Tibial nerve (tissue), 4 donors: ENCODE data around the gene GMCL1. TPM values are rescaled to one million over a fixed set of nuclear protein-coding genes. Genes with fewer than 3 reads are reported as not detected.
"Not testable (repeated sequence)": the region's sequence is repeated elsewhere in the genome, so short reads cannot be mapped to it uniquely, and the experiment has no call there.

Source experiments
- DNase-seq, 2 donors: peaks; one replicate each; pipeline ENCODE4 v3.0.0-alpha.2; 2019; ENCODE audit warnings: low spot score in 2 of 2
- H3K27ac ChIP-seq, 4 donors: fragments of 200-600 bp; sonication (generic) in 3 of 4; one replicate each; pipeline ENCODE4 v1.5.1; 2017 to 2019; ENCODE audit warnings: mild to moderate bottlenecking in 1 of 4
- H3K27me3 ChIP-seq, 2 donors: fragments of 200-600 bp; sonication (generic) in 1 of 2; one replicate each; pipeline versions ENCODE4 v1.5.1 to v1.6.0; 2017 to 2019
- H3K36me3 ChIP-seq, 3 donors: fragments of 200-600 bp; sonication (generic); one replicate each; pipeline ENCODE4 v1.5.1; 2018 to 2019
- H3K4me1 ChIP-seq, 4 donors: fragments of 200-600 bp; sonication (generic) in 3 of 4; one replicate each; pipeline ENCODE4 v1.5.1; 2017 to 2019
- H3K4me3 ChIP-seq, 4 donors: fragments of 200-600 bp; sonication (generic) in 3 of 4; one replicate each; pipeline ENCODE4 v1.5.1; 2017 to 2019; ENCODE audit warnings: mild to moderate bottlenecking in 1 of 4, moderate library complexity in 1 of 4
- H3K9me3 ChIP-seq, 4 donors: fragments of 200-600 bp; sonication (generic) in 3 of 4; one replicate each; pipeline ENCODE4 v1.5.1; 2017 to 2019
- EP300 ChIP-seq, 2 donors: sonication (generic); formaldehyde crosslinking; IDR thresholded peaks; one replicate each; pipeline ENCODE4 v1.6.1; 2017; ENCODE audit warnings: antibody characterized with exemption in 2 of 2, mild to moderate bottlenecking in 1 of 2
- POLR2A ChIP-seq, 2 donors: fragments of 450-650 bp; IDR thresholded peaks; one replicate each; pipeline ENCODE4 v1.6.1; 2017; ENCODE audit warnings: antibody characterized with exemption in 2 of 2, mild to moderate bottlenecking in 2 of 2, moderate library complexity in 2 of 2
- WGBS, 2 donors: methylation state at CpG; one replicate each; pipeline ENCODE4 v1.1.5; 2018; 5-methylcytosine and 5-hydroxymethylcytosine counted together
- total RNA-seq, 4 donors: library from RNA; depleted of rRNA; stranded (reverse); fragments of >200 nt; gene quantifications; one replicate each; pipeline ENCODE4 v1.1.0, GENCODE V29; 2016
- TF ChIP-seq, protein P1 (sequence below), 5 experiments: fragments of 200-600 bp in 3 of 5; fragments of 450-650 bp in 2 of 5; sonication (generic) in 3 of 5; IDR thresholded peaks; one replicate each; pipeline ENCODE4 v1.5.1; 2016 to 2019; ENCODE audit warnings: antibody characterized with exemption in 5 of 5, mild to moderate bottlenecking in 3 of 5, moderate library complexity in 2 of 5

The GMCL1 gene
- total RNA-seq, 4 donors from 2014 or later, result 11.2 to 20.1 (median 15.5) TPM

DNA sequence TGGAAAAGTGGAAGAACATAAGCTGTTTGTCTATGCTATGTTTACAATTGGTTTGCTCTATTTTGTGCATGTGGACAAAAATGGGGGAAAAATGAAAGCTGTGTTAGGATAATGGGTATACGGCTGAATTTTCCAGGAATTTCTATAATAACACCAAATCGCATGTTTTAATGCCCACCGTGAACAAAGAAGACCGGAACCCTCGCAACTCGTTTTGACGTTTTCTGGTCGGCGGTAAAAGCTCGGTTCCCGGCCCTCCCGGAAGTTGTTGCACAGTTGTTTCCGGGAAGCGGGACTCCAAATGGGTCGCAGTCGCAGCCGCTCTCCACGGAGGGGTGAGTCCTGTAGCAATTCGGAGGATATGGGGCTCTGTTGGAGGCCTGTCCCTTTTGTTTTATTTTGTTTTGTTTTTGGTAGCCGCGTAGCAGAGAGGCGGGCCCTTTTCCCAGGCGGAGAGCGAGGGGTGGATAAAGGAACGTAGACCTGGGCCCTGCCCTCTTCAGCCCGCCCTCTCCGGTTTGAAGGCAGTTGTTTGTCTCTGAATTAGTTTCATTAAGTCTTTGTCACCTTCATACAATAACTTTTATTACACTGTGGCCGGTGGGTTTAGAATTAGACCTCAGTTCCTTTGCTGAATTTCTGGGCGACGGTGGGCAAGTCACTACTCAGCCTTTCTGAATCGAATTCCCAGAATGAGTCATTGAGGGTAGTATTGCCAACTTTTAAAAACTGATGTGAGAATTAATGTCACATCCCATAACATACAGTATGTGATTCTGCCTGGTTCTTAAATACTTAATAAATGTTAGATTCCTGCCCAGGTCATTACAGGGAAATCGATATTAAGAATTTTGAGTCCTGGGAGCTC is 64.5 kb downstream of the GMCL1 start, which contains the start of gene SNRNP27:
Gene SNRNP27 (plus strand): TSS at position 273 of the 868 bp plus-strand sequence. CDS start 29 bp downstream, at position 302.
- no peaks in the 10 kb centered on the region for H3K27me3 ChIP-seq
- H3K4me1 ChIP-seq, result peaks cover 0 to 27% (median 7%) of the 10 kb centered on the region in 4 donors
- TF ChIP-seq POLR2A (IDR thresholded peaks at IDR 0.05) (peak in 1 of 2 donors; percentile 48), EP300 (IDR thresholded peaks at IDR 0.05) (peak; percentile 49 to 86)
- TF ChIP-seq, protein P1, sequence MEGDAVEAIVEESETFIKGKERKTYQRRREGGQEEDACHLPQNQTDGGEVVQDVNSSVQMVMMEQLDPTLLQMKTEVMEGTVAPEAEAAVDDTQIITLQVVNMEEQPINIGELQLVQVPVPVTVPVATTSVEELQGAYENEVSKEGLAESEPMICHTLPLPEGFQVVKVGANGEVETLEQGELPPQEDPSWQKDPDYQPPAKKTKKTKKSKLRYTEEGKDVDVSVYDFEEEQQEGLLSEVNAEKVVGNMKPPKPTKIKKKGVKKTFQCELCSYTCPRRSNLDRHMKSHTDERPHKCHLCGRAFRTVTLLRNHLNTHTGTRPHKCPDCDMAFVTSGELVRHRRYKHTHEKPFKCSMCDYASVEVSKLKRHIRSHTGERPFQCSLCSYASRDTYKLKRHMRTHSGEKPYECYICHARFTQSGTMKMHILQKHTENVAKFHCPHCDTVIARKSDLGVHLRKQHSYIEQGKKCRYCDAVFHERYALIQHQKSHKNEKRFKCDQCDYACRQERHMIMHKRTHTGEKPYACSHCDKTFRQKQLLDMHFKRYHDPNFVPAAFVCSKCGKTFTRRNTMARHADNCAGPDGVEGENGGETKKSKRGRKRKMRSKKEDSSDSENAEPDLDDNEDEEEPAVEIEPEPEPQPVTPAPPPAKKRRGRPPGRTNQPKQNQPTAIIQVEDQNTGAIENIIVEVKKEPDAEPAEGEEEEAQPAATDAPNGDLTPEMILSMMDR (IDR thresholded peaks at IDR 0.05), result no peak
- peaks cover 0 to 23% (median 0%) of the 10 kb centered on the region in 3 donors for H3K36me3 ChIP-seq
- WGBS, 2 donors, result 0 to 1% methylated on average over 32 of the region's 32 CpGs
- H3K9me3 ChIP-seq, result peaks cover 0 to 5% (median 0%) of the 10 kb centered on the region in 4 donors
- peak within 1 kb of the TSS; percentile 68 to 73 (median 70) for H3K4me3 ChIP-seq
- peak within 1 kb of the TSS; percentile 75 to 91 (median 82) for H3K27ac ChIP-seq
- peak; percentile 60 to 70 for DNase-seq

DNA sequence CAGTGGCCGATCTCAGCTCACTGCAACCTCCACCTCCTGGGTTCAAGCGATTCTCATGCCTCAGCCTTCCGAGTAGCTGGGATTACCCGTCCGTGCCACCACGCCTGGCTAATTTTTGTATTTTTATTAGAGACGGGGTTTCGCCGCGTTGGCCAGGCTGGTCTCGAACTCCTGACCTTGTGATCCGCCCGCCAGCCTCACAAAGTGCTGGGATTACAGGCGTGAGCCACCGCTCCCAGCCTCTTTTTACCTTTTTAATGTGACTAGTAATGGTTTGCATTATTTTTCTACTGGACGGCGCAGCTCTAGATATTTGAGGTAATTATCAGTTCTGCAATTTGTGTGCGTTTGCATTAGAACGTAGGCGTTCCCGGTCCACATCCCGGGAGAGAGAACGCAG is 65.3 kb downstream of the GMCL1 start:
- Histone ChIP-seq H3K27ac (peak overlapping the region; percentile 75 to 91 (median 82)), H3K4me3 (peak overlapping the region; percentile 68 to 73 (median 70)), H3K4me1 (peaks cover 0 to 27% (median 7%) of the 10 kb centered on the region in 4 donors), H3K36me3 (peaks cover 0 to 31% (median 0%) of the 10 kb centered on the region in 3 donors)
- H3K9me3 ChIP-seq, DNase-seq, H3K27me3 ChIP-seq: not testable (repeated sequence)
- 45 to 47% methylated on average over 23 of the region's 23 CpGs for WGBS, 2 donors

DNA sequence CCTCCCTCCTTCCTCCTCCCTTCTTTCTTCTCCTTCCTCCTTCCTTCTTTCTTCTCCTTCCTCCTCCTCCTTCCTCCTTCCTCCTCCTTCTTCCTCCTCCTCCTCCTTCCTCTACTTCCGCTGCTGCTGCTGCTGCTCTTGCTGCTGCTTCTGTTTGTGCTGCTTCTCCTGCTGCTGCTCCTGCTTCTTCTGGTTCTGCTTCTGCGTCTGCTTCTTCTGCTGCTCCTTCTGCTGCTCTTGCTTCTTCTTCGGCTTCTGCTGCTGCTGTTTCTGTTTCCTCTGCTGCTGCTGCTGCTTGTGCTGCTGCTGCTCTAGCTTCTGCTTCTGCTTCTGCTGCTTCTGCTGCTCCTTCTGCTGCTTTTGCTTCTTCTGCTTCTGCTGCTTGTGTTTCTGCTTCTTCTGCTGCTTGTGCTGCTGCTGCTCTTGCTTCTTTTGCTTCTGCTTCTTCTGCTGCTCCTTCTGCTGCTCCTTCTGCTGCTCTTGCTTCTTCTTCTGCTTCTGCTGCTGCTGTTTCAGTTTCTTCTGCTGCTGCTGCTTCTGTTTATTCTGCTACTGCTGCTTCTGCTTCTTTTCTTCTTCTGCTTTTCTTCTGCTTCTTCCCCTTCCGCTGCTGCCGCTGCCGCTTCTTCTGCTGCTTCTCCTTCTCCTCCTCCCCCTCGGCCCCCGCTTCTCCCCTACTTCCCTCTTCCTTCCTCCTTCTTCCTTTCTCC is 72.9 kb downstream of the GMCL1 start:
- TF ChIP-seq POLR2A (IDR thresholded peaks at IDR 0.05) (no peak), EP300 (IDR thresholded peaks at IDR 0.05) (no peak)
- TF ChIP-seq, protein P1 (IDR thresholded peaks at IDR 0.05), result no peak
- Histone ChIP-seq H3K4me1 (peaks cover 0 to 21% (median 0%) of the 10 kb centered on the region in 4 donors), H3K4me3 (no peak overlapping the region), H3K36me3 (peaks cover 0 to 85% (median 4%) of the 10 kb centered on the region in 3 donors), H3K27ac (peak overlapping the region in 1 of 4 donors; percentile 70), H3K9me3 (no peaks in the 10 kb centered on the region), H3K27me3 (no peaks in the 10 kb centered on the region)
- no peak for DNase-seq
- 66 to 81% methylated on average over 8 of the region's 8 CpGs for WGBS, 2 donors

DNA sequence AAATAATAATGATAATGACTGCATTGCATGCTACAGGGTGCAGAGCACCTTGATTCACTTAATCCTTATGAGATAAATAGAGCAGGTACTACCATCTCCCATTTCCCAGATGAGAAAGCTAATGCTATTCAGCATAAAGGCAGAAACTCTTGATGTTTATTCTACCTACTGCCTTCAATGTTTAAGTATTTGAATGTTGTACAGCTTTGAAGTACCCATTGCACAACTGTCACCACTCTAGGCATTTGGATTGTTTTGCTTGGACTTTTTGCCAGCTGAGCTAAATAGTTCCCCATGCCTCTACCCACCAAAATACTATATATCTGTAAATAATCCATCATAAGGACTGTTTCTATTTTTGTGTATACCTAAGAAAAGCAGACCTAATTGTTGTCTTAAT is 77.8 kb downstream of the GMCL1 start:
- peaks cover 0 to 73% (median 4%) of the 10 kb centered on the region in 3 donors for H3K36me3 ChIP-seq
- DNase-seq, result no peak
- TF ChIP-seq POLR2A (IDR thresholded peaks at IDR 0.05) (no peak), EP300 (IDR thresholded peaks at IDR 0.05) (no peak)
- TF ChIP-seq, protein P1 (IDR thresholded peaks at IDR 0.05), result no peak

DNA sequence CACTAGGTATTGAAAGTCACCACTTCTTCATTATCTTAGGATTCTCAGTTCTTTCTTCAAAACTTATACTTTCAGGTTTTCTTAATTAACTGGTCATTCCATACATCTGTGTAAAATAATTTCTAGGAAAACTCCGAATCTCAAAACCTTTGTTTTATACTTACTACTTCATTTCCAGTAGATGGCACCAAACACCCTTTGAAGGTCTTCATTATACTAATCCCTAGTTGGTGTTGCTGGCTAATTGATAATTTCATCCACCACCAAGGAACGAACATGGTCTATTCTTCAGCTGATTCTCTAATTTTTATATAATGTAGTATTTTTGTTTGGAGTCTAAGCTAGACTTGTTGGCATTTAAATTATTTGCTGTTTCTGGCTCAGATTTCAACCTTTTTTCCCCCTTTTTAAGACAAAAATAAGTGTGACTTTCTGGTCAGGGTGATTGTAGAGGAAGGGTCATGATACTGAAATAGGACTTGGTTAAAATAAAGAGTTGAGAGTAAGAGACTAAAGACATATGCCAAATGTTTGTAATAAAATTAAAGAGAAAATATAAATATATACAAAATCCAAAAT is 82.6 kb downstream of the GMCL1 start:
- Histone ChIP-seq H3K9me3 (no peaks in the 10 kb centered on the region), H3K36me3 (peaks cover 0 to 39% (median 4%) of the 10 kb centered on the region in 3 donors), H3K4me3 (no peak overlapping the region), H3K4me1 (peaks cover 0 to 33% (median 11%) of the 10 kb centered on the region in 4 donors), H3K27me3 (no peaks in the 10 kb centered on the region), H3K27ac (peak overlapping the region in 3 of 4 donors; percentile 54 to 100 (median 65))
- DNase-seq, result no peak
- TF ChIP-seq, protein P1 (IDR thresholded peaks at IDR 0.05), result peak; percentile 43 to 79 (median 50)
- TF ChIP-seq EP300 (IDR thresholded peaks at IDR 0.05) (peak; percentile 29 to 54), POLR2A (IDR thresholded peaks at IDR 0.05) (no peak)
- 1 to 3% methylated on average over 2 of the region's 2 CpGs for WGBS, 2 donors

More for the DNA sequence above, 77.8 kb downstream of the GMCL1 start:
- Histone ChIP-seq H3K27me3 (no peaks in the 10 kb centered on the region), H3K27ac (no peak overlapping the region), H3K4me1 (peaks cover 0 to 6% (median 0%) of the 10 kb centered on the region in 4 donors), H3K9me3 (no peaks in the 10 kb centered on the region), H3K4me3 (no peak overlapping the region)
